ENCODE data around the gene RIT1.

Gene RIT1, protein sequence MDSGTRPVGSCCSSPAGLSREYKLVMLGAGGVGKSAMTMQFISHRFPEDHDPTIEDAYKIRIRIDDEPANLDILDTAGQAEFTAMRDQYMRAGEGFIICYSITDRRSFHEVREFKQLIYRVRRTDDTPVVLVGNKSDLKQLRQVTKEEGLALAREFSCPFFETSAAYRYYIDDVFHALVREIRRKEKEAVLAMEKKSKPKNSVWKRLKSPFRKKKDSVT

DNA sequence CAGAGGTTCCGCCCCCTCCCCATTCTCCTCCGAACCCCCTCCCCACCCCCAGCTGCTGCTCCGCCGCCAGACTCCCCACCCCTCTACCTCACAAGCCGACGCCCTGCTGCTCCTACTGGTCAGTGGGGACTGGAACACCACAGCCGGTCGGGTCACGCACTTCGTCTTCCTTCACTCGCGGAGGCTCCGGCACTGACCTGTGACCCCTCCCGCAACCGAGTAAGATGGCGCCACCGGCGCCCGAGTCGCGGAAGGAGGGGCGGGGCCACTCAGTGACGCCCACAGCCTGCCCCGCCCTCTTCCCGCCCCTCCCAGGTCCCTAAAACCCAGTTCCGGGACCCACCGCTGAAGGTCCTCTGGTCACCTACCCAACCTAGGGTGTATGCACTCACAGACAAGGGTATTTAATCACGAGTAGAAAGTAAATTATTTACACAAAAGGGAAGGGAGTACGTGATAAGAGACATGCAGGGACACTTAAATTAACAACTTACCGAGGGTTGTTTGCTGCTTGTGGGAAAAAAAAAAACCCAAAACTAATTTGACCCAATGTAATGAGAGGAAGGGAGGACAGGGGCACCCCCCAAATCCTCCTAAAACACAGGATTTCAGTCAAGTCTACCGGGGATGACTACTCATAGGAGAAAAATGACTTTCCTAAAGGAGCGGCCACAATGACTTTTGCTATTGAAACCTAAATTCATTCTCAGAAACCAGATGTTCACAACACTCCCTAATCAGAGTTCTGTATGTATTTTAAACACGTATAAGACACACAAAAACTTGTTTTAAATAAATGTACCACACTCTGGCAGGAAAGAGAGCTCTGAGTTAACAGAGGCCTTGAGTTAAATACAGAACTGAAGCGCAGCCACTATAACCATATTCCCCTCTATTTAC is at the start of gene RIT1:
Gene RIT1 (minus strand): TSS at position 194 of the 900 bp plus-strand sequence. CDS start 588 bp downstream, outside the sequence.
- DNase-seq: peak; percentile 63

DNA sequence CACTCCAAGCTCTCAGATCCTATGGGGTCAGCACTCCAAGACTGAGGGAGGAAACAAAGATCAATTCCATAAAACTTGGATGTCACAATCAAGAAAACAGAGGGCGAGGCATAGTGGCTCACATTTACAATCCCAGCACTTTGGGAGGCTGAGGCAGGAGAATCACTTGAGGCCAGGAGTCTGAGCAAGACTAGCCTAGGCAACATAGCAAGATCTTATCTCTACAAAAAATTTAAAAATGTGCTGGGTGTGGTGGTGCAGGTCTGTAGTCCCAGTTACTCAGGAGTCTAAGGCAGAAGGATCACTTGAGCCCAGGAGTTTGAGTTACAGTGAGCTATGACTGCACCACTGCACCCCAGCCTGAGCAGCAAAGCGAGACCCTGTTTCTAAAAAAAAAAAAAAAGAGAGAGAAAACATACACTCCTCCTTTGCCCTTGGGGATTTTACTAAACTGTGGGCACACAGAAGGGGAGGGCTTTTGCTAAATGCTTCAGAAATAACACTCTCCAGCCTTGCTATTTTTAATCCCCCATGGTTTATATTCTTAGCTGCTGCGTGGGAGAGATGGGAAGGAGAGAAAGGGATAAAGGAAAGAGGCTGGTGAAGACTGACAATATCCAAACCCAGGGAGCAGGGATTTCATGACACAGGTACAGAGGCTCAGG is 49.1 kb upstream of the RIT1 start:
- DNase-seq: no peak

- DNase-seq: no peak
These were observed 46.3 kb upstream of the RIT1 start for GRCh38 chr1:155957411-155957915.

- DNase-seq: no peak
These were observed 43.5 kb upstream of the RIT1 start for GRCh38 chr1:155954645-155955044.

- DNase-seq: peak; percentile 17
These were observed 41.3 kb upstream of the RIT1 start for GRCh38 chr1:155952505-155952890.

DNA sequence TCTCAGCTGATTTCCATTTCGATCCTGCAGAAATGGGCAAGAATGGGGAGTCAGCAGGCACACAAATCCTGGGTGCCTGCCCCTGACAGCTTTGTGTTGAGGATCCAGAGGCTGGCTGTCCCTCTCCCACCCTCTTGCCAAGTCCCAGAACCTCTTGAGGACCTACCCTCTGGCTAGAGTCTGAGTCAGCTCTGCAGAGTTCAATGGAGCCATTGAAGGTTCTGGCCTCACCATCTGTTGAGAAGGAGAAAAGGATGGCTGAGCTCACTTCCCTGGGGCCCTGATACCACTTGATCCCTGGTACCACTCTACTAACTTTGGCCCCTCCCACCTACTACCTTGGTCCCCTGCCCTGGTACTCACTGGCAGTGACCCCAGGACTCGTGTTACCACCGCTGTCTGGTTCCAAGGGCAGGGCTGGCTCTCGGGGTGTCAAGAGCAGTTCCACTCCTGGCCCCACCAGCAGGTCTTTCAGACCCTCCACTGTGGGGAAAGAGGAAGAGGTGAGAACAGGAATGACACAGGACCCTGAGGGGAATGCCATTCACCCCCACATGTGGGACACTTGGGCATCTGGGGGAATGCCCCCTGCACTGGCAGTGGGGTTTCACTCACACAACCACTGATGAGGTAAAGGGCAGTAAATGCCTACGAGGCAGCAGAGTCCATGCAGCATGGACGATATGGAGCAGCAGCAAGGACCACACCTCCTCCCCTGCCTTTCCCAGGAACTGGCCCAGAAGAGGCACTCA is 40.8 kb upstream of the RIT1 start:
- no peak for DNase-seq

DNA sequence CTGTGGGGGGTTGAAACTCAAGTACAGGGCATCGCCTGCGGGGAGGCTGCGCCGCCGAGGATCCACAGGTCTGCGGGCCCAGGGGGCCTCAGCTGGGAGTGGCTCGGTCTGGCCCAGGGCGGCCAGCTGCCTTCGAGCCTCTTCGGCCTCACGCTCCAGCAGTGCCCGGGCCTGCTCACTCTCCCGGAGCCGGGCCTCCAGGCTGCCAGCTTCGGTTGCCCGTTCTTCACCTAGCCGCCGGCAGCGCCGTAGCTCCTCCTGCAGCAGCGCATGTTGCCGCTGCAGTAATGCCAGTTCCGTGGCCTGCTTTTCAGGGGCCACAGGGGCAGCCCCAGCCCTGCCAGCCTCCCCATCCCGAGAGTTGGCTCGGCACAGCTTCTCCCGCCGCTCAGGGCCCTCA is 39.7 kb upstream of the RIT1 start:
- DNase-seq: no peak

- no peak for DNase-seq
These were observed 36.6 kb upstream of the RIT1 start for GRCh38 chr1:155947741-155948140.

DNA sequence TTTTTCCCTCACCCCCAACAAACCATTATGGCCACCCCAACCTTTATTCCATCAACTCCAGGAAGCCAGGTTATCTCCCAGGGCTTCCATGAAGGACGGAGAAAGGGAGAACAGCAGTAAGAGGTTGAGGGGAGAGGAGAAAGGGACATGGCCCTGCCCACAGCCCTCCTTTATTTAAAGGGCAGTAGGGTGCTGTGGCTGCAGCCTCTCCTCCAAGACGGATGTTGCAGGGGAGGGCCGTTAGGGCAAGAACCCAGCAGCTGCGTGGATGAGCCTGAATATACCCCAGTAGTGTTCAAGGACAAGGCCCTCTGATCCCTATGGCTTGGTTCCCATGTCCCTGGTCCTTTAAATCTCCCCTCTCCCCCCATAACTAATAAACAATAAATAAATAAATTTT is 36.1 kb upstream of the RIT1 start:
- no peak for DNase-seq

GRCh38 chr1:155946633-155947219 is 35.6 kb upstream of the RIT1 start:
- no peak for DNase-seq

- peak; percentile 88 for DNase-seq
These were observed 33.3 kb upstream of the RIT1 start for GRCh38 chr1:155944444-155944799.

DNA sequence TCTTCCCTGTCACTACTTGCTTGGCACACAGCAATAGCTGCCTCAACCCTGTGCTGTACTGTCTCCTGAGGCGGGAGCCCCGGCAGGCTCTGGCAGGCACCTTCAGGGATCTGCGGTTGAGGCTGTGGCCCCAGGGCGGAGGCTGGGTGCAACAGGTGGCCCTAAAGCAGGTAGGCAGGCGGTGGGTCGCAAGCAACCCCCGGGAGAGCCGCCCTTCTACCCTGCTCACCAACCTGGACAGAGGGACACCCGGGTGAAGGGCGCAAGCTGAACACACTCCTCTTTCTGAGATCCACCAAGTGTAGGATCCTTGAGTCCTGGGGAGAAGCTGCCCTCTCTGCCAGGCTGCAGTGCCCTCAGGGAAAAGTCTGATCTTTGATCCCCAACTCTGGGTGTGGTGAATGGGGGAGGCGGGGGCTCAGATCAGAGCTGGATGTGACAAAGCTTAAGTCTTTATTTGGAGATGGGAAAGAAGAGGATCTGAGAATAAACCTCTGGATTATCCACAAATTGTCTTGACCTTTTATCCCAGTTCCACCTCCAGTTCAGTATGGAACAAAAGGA is 31.5 kb upstream of the RIT1 start:
- no peak for DNase-seq

- no peak for DNase-seq
These were observed 30.8 kb upstream of the RIT1 start for GRCh38 chr1:155941845-155942531.

GRCh38 chr1:155940993-155941844 is 30.1 kb upstream of the RIT1 start, which contains the start of gene RXFP4:
Gene RXFP4, plus strand, starts transcription at chr1:155941638. Its CDS starts 72 bp downstream, at chr1:155941710.
- DNase-seq: peak; percentile 20

GRCh38 chr1:155940482-155940992 is 29.4 kb upstream of the RIT1 start:
- peak; percentile 34 for DNase-seq

- peak; percentile 65 for DNase-seq
These were observed 27.1 kb upstream of the RIT1 start for GRCh38 chr1:155938220-155938627.

DNA sequence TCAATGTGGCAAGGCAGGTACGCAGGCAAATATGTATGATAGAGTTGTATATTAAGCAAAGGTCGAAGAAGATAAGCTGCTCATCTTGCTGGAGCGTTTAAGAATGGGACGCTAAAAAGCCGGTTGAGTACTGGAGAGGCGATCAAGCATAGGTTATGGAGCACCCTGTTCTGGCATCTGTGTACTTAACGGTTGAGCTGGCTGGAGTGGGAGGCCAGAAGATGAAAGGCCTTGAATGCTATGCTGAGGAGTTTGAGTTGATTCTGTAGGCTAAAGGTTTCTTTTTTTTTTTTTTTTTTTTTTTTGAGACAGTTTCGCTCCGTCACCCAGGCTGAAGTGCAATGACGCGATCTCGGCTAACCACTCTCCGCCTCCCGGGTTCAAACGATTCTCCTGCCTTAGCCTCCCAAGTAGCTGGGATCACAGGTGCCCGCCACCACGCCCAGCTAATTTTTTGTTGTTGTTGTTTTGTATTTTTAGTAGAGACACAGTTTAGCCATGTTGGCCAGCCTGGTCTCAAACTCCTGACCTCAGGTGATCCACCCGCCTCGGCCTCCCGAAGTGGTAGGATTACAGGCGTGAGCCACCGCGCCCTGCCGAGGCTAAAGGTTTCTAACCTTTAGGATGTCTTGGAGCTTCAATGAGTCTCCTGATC is 23.9 kb upstream of the RIT1 start:
- DNase-seq: peak; percentile 63

- DNase-seq: peak; percentile 98
These were observed 23.2 kb upstream of the RIT1 start, which contains the start of gene KHDC4 for GRCh38 chr1:155934097-155934935. Gene KHDC4, minus strand, starts transcription at chr1:155934413. Its CDS starts 40 bp downstream, at chr1:155934373.
